ENCODE data around the gene MIGA1.
"Not testable (repeated sequence)": the region's sequence is repeated elsewhere in the genome, so short reads cannot be mapped to it uniquely, and the experiment has no call there.

MIGA1 gene

GRCh38 chr1:77779529-77780281, at the start of gene MIGA1:
Gene MIGA1 (plus strand): TSS chr1:77779649. CDS start chr1:77783253, 3,604 bp downstream.
- DNase-seq: peak; percentile 80

- no peak for DNase-seq
These were observed 47.4 kb upstream of the MIGA1 start for GRCh38 chr1:77732090-77732489.

GRCh38 chr1:77739235-77739634, 40.2 kb upstream of the MIGA1 start:
- no peak for DNase-seq

DNA sequence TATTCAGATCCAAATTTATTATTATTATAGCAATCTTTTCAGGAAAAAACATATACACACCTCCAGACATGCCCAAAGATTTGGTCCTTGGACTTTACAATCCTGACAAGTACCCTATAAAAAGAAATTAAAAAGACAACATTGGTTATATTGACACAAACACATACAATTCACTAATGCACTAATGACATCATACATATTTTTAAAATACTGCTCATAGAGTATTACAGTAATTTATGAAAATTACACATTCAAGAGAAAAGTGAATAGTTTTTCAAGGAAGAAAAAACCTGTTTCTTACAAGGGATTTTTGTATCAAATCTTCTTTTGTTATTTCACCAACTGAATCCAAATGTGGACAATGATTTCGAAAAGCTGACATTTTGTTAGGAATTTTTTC, 38.1 kb upstream of the MIGA1 start:
- DNase-seq: no peak

DNA sequence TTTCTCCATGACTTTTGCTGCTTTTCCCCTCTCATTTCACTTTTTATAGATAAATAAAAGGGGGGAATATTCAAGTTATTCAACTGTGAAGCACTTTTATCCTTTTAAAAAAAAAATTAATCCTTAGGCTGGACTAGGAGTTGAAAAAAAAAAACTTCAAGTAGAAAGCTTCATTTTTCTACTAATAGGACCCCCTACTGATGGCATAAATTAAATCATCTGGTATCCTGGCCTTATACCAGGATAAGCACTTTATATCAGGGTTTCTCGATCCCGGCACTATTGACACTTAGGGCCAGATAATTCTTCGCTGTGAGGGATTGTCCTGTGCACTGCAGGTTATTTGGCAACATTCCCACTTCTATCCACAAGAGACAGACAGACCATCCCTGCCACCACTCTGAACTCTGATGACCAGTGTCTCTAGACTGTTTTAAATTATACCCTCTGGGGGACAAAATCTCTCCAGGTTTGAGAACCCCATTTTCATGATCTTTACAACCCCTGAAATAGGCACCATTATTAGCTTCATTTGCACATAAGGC, 37.4 kb upstream of the MIGA1 start:
- no peak for DNase-seq

GRCh38 chr1:77744576-77744975, 34.9 kb upstream of the MIGA1 start:
- DNase-seq: no peak

- DNase-seq: not testable (repeated sequence)
These were observed 30.0 kb upstream of the MIGA1 start for GRCh38 chr1:77749489-77749888.

DNA sequence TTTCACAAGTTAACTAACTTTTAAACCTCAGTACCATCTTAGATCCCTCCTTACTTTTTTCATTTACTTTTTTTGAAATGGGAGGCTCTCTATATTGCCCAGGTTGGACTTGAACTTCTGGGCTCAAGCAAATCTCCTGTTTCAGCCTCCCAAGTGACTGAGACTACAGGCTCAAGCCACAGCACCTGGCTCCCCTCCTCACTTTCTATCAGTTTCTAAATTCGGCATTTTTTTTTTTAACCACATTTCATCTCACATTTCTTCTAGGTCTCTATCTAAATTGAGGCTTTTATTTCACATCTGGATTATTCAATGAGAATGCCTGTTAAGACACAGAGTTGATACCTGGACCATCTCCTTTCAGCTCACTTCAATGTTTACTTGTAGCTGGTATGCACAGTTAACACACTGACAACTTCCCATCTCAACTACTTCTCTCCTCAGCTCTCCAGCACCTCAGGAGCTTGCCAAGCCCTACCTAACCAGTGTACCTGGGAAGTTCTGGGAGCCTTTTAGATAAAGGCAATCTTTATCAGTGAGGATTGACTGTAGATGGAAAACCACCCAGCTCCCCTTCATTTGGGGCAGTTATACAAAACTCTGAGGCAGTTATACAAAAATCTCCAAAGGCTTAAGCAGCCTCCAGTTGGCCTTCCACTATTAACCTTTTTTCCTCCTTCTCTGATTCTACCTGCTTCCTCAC, 23.2 kb upstream of the MIGA1 start:
- no peak for DNase-seq

- DNase-seq: no peak
These were observed 22.3 kb upstream of the MIGA1 start for GRCh38 chr1:77757066-77757584.

- no peak for DNase-seq
These were observed 21.8 kb upstream of the MIGA1 start for GRCh38 chr1:77757603-77758002.

DNA sequence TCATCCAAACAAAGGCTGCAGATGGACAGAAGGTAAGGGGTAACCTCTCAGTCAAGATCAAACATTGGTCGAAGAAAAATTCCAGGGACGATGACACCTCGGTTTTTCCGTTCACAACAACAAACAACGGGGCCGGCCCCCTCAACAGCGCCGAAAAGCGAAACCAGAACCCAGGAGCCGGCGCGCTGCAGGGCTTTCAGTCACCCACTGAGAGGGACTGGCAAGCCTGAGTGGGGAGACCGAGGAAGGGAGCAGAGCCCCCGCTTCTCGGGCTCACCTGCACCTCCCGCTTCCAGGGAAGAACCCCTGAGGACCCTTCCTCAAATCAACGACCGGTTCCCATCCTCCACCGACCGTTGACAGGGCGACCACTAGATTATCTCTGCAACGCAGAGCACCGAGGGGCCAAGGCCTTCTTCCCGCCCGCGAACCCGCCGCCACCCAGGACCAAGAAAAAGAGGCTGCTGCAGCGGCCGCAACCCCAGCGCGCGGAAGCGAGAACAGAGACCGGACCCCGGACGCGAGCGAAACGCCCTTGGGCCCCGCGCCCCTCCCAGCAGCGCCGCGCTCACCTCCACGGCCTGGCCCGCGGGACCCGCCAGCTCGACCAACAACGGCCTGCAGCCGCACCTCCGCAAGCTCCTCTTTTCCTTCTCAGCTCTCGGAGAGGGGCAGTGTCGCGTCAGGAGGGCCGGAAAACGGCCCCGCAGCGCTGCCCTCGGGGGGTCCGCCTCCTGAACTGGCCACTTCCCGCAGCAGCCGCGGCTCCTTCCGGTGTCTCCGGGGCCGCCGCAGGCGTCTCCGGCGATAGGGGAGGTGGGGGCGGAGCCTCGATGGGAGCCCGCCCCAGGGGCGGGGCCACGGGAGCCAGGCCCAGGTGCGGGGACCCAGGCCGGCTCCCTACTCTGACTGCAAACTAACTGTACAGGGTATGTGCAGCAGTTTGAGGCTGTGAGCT, 20.1 kb upstream of the MIGA1 start, which contains the start of gene USP33:
Gene USP33, minus strand, starts transcription at position 782 of the 958 bp plus-strand sequence. CDS start 18,155 bp downstream, outside the sequence.
- peak; percentile 77 for DNase-seq

DNA sequence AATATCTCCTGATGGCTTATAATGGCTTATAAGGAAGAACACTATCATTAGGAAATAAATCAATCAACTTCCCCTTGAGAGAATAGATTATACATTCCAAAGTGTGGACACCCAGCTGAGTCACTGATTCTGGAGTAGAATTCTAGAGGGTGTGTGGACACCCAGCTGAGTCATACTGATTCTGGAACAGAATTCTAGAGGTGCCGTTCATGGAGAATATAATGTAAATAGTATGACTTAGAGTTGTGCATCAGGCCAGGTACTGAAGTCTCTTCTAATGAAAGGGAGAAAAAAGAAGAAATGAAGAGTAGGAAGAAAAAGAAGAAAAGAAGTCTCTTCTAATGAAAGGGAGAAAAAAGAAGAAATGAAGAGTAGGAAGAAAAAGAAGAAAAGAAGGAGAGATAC, 17.4 kb upstream of the MIGA1 start:
- no peak for DNase-seq

DNA sequence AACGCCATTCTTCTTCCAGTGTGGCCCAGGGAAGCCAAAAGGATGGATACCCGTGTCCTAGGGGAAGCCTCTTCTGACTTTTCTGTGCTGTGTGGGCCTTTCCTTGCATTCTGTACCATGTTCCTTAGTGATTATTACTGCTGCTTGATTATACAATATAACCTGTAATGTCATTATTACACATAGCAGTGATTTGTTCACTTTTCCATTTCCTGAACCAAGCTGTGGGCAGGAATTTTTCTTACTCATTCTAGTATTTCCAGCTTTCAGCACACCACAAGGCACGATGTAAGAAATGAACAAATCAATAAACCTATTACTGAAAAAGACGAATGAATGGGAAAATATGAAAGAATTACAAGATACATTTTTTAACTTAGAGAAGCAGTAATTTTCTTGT, 11.4 kb upstream of the MIGA1 start:
- DNase-seq: no peak

DNA sequence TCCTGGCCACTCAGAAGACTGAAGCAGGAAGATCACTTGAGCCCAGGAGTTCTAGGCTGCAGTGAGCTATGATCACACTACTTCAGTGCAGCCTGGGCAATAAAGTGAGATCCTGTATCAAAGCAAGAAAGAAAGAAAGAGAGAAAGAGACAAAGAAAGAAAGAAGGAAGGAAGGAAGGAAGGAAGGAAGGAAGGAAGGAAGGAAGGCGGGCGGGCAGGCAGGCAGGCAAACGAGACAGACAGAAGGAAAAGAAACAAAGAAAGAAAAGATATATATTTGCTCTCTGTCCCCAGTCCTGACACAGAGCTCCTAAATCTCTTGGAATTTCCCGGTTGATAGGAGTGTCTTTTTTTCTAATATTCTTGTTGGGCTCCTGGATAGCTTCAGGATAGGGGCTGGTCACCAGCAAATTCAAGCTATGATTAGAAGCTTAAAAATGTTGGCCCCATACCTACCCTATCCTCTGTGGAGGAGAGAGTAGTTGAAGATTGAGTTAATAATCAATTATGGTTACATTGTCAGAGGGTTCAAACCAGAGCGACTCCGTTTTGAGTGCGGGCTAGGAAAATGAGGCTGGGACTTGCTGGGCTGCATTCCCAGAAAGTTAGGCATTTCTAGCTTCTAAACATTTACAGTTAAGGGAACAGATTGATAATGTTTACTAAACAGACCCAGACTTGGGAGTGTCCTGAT, 3.3 kb upstream of the MIGA1 start:
- DNase-seq: no peak

- DNase-seq: no peak
These were observed 2.2 kb downstream of the MIGA1 start for GRCh38 chr1:77781683-77782082.

GRCh38 chr1:77783141-77783540, 3.7 kb downstream of the MIGA1 start:
- no peak for DNase-seq

DNA sequence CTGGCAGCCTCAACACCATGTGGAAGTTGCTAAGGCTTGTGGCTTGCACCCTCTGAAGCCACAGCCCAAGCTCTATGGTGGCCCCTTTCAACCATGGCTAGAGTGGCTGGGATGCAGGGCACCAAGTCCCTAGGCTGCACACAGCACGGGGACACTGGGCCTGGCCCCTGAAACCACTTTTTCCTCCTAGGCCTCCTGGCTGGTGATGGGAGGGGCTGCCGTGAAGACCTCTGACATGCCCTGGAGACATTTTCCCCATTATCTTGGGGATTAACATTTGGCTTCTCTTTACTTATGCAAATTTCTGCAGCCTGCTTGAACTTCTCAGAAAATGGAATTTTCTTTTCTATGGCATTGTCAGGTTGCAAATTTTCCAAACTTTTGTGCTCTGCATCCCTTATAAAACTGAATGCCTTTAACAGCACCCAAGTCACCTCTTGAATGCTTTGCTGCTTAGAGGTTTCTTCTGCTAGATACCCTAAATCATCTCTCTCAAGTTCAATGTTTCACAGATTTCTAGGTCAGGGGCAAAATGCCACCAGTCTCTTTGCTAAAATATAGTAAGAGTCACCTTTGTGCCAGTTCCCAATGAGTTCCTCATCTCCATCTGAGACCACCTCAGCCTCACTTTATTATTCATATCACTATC, 6.8 kb downstream of the MIGA1 start:
- DNase-seq: not testable (repeated sequence)

DNA sequence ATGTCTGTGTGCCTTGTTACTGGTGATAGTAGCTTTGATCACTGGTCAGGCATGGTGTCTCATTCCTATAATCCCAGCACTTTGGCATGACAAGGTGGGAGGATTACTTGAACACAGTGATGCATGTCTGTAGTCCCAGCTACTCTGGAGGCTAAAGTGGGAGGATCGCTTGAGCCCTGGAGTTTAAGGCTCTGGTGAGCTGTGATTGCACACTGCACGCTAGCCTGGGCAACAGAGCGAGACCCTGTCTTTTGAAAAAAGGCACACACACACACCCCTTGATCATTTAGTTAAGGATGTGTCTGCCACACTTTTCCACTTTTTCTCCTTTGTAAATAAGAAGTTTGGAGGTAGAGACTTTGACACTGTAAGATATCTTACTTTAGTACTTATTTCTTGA, 15.1 kb downstream of the MIGA1 start:
- DNase-seq: no peak

GRCh38 chr1:77796695-77797405, 17.4 kb downstream of the MIGA1 start:
- DNase-seq: no peak

DNA sequence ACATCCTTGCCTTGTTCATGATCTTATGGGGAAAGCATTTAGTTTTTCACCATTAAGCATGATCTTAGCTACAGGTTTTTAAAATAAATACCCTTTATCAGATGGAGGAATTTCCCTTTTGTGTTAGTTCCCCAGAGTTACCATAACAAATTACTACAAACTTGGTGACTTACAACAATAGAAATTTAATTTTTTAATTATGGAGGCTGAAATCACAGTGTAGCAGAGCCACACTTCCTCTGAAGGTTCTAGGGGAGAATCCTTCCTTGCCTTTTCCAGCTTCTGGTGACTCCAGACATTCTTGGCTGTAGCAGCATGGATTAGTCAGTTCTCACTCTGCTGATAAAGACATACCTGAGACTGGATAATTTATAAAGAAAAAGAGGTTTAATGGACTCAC, 18.5 kb downstream of the MIGA1 start:
- DNase-seq: no peak

DNA sequence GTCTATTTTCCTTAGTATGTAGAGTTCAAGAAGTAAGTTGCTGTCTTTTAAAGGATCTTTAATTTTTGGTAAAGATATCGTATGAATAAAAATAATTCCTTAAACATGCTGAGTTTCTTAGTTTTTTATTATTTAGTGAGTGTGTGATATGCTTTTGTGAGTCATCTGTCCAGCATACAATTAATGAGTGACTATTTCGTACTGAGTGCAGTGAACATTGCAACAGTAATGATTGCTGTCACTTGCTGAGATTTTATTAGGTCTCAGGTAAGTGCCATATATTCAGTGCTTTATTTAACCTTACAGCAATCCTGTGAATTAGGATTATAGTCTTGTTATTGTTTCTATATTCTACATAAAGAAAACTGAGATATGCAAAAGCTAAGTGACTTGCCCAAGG, 22.6 kb downstream of the MIGA1 start:
- no peak for DNase-seq

Measured in GDM1 (cell line).